HCT116 (cell line): ENCODE data around the gene ETFA.

Source experiments
- POLR2A ChIP-seq: IDR thresholded peaks from 2 replicates; pipeline ENCODE4 v1.7.0; 2011; ENCODE audit warnings: borderline replicate concordance; ENCODE audit not compliant: insufficient read depth, insufficient read length; ENCODE audit errors: extremely low read depth
- TCF7L2 ChIP-seq: IDR thresholded peaks from 2 replicates; pipeline ENCODE4 v1.7.0; 2011; ENCODE audit warnings: borderline replicate concordance, inconsistent platforms; ENCODE audit not compliant: insufficient read depth, insufficient read length; ENCODE audit errors: extremely low read depth
- TF ChIP-seq, protein P1 (sequence below), 3 experiments: fragments of 200-600 bp in 1 of 3; sonication (generic) in 1 of 3; IDR thresholded peaks in 2 of 3; conservative IDR thresholded peaks in 1 of 3; 2 replicates each; pipeline ENCODE4 v1.5.1; 2012 to 2017; ENCODE audit warnings: low read depth in 2 of 3, low read length in 2 of 3, antibody characterized with exemption in 1 of 3, borderline replicate concordance in 1 of 3, control low read depth in 1 of 3, mild to moderate bottlenecking in 1 of 3, mixed read lengths in 1 of 3, mixed run types in 1 of 3, moderate library complexity in 1 of 3; ENCODE audit not compliant: insufficient read depth in 1 of 3
- TF ChIP-seq, protein P2 (sequence below): IDR thresholded peaks from 2 replicates; pipeline ENCODE4 v1.6.1; 2012

DNA sequence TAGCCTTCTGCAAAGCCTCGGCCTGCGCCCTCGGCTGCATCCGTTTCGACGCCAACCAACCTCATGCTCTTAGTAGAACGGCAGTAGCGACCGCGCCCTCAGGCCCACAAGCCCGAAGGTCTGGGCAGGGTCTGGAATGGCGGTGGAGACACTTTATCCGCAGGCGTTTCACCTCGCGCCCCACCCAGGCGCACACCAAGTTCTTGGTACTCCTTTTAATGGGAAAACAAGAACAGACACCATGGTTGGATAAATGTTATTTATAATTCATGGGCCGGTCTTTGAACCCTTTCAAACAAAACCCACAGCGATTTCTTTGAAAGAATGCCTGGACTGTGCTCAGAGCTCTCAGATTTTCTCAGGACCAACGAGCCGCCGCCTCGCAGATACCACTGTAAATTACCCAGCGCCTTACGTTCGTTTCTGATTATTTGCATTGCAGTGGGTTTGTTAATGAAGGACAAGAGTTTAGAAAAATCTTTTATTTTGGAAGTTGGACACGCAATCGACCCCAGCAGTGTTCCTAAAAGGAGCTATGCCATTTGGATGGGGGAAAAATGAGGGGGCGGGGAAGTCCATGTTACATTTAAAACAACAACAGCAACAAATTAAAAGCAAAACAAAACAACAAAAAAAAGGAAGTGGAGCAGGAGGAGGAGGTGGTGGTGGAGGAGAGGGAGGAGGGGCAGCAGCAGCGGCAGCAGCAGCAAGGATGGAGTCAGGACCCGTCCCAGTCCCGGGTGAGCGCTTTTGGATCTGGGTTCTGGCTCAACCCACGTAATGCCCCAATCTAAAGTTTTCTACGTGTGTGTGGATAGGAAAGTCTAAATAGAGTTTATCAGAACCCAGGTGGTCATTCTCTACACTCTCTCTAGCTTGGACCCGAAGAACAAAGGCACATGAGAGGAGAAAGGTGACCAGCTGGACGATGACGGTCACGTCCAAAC lies 24.3 kb upstream of the ETFA start:
- TF ChIP-seq, protein P1, sequence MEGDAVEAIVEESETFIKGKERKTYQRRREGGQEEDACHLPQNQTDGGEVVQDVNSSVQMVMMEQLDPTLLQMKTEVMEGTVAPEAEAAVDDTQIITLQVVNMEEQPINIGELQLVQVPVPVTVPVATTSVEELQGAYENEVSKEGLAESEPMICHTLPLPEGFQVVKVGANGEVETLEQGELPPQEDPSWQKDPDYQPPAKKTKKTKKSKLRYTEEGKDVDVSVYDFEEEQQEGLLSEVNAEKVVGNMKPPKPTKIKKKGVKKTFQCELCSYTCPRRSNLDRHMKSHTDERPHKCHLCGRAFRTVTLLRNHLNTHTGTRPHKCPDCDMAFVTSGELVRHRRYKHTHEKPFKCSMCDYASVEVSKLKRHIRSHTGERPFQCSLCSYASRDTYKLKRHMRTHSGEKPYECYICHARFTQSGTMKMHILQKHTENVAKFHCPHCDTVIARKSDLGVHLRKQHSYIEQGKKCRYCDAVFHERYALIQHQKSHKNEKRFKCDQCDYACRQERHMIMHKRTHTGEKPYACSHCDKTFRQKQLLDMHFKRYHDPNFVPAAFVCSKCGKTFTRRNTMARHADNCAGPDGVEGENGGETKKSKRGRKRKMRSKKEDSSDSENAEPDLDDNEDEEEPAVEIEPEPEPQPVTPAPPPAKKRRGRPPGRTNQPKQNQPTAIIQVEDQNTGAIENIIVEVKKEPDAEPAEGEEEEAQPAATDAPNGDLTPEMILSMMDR (IDR thresholded peaks at IDR 0.05 in 2 of 3, conservative IDR thresholded peaks at IDR 0.05 in 1 of 3; ENCODE audit: borderline replicate concordance in 1 of 3, insufficient read depth in 1 of 3, low read depth in 2 of 3, low read length in 2 of 3): no peak
- TF ChIP-seq TCF7L2 (no peak), POLR2A (no peak)
- TF ChIP-seq, protein P2, sequence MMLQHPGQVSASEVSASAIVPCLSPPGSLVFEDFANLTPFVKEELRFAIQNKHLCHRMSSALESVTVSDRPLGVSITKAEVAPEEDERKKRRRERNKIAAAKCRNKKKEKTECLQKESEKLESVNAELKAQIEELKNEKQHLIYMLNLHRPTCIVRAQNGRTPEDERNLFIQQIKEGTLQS: no peak
